Nephron (organoid): Measurements from ENCODE around the gene HOPX.

Source experiments
- H3K27ac Mint-ChIP-seq, 3 experiments: 2 replicates each; pipeline ENCODE4 v1.8.0; 2020; ENCODE audit warnings: mixed read lengths in 3 of 3, mild to moderate bottlenecking in 2 of 3, moderate library complexity in 1 of 3
- H3K27me3 Mint-ChIP-seq: 2 replicates; pipeline ENCODE4 v1.8.0; 2021; ENCODE audit warnings: low read depth, mild to moderate bottlenecking, moderate library complexity, mixed read lengths
- H3K36me3 Mint-ChIP-seq: 2 replicates; pipeline ENCODE4 v1.8.0; 2020; ENCODE audit warnings: low read depth, mixed read lengths
- H3K4me1 Mint-ChIP-seq: 2 replicates; pipeline ENCODE4 v1.8.0; 2020; ENCODE audit warnings: mixed read lengths
- H3K4me3 Mint-ChIP-seq, 3 experiments: 2 replicates each; pipeline ENCODE4 v1.8.0; 2020; ENCODE audit warnings: mild to moderate bottlenecking in 3 of 3, mixed read lengths in 3 of 3, moderate library complexity in 2 of 3
- H3K9me3 Mint-ChIP-seq: 2 replicates; pipeline ENCODE4 v1.8.0; 2020; ENCODE audit warnings: mixed read lengths
- TF ChIP-seq, protein P1 (sequence below), 3 experiments: fragments of 200-600 bp; sonication (generic); IDR thresholded peaks; one replicate each; pipeline ENCODE4 v1.5.0; 2021; ENCODE audit warnings: antibody characterized with exemption in 3 of 3; ENCODE audit not compliant: unreplicated experiment in 3 of 3

Gene HOPX

DNA sequence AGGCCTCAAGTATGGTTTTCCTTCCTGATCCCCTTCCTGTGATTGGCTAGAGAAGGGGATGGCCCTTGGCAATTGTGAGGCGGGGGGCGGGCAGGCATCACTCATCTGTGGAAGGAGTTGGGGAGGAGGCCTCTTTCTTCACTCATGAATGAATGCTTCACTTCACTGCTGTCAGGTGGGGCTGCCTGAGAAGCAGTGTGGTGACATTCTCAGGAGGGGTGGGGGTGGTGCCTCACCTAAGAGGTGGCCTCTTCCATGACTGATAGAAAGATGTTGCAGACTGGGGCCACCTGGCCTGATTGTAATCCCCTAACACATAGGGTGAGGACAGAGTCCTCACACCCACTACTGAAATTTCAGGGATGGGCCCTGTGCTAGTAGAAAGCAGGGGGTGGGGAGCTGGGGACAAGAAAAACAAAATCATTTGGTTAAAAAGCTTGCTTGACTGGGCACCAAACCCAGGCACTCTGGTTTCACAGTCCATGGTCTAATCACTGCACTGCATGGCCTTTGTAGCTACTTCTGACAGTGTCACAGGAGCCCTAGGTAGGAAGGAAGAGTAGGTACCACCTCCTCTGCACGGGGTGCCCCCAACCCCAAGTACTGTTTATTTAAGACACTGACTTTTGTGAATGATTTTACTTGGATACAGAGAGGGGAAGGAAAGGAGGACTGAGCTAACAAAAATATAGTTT lies 5.6 kb upstream of the HOPX start:
- Mint-ChIP-seq H3K36me3 (no peaks in the 10 kb centered on the region), H3K4me3 (no peak overlapping the region), H3K27ac (peak overlapping the region in 2 of 3 experiments; percentile 8 to 19), H3K4me1 (peaks cover 27% of the 10 kb centered on the region), H3K9me3 (no peaks in the 10 kb centered on the region), H3K27me3 (peaks cover 3% of the 10 kb centered on the region)
- TF ChIP-seq, protein P1, sequence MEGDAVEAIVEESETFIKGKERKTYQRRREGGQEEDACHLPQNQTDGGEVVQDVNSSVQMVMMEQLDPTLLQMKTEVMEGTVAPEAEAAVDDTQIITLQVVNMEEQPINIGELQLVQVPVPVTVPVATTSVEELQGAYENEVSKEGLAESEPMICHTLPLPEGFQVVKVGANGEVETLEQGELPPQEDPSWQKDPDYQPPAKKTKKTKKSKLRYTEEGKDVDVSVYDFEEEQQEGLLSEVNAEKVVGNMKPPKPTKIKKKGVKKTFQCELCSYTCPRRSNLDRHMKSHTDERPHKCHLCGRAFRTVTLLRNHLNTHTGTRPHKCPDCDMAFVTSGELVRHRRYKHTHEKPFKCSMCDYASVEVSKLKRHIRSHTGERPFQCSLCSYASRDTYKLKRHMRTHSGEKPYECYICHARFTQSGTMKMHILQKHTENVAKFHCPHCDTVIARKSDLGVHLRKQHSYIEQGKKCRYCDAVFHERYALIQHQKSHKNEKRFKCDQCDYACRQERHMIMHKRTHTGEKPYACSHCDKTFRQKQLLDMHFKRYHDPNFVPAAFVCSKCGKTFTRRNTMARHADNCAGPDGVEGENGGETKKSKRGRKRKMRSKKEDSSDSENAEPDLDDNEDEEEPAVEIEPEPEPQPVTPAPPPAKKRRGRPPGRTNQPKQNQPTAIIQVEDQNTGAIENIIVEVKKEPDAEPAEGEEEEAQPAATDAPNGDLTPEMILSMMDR (IDR thresholded peaks at IDR 0.05; ENCODE audit: unreplicated experiment in 3 of 3) = no peak

DNA sequence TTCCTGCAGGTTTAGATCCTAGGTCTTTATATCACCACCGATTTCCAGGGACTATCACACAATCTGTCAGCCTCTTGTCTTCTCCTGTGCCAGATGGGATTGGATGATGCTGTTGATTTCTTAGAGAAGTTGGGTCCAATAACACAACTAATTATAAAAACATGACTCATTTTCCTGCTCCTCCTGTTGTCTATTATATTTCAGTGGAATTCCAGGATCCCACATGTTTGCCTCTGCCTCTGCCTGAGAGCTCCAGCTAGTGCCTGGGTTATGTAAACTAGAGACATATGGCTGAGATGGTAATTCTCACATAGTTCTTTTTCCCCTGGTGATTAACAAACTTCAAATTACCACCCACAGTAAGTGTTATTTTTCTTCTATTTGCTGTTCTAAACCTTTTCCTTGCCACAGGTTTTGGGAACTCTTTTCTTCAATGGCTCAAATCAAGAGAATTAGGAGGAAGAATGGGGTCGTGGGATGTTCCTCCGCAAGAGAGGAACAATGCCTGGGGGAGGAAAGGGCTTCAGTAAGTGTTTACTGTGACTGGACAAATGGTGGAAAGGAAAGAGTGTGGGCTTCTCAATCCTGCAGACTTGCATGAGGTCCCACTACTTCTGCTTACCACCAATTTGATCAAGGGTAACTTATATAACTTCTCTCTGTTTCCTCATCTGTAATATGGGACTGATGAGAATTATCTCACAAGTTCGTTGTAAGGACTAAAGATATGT lies 3.4 kb upstream of the HOPX start:
- Mint-ChIP-seq H3K27ac (no peak overlapping the region), H3K4me1 (peaks cover 22% of the 10 kb centered on the region), H3K36me3 (no peaks in the 10 kb centered on the region), H3K27me3 (peaks cover 3% of the 10 kb centered on the region), H3K4me3 (no peak overlapping the region), H3K9me3 (no peaks in the 10 kb centered on the region)
- TF ChIP-seq, protein P1 (IDR thresholded peaks at IDR 0.05; ENCODE audit: unreplicated experiment in 3 of 3) = no peak

DNA sequence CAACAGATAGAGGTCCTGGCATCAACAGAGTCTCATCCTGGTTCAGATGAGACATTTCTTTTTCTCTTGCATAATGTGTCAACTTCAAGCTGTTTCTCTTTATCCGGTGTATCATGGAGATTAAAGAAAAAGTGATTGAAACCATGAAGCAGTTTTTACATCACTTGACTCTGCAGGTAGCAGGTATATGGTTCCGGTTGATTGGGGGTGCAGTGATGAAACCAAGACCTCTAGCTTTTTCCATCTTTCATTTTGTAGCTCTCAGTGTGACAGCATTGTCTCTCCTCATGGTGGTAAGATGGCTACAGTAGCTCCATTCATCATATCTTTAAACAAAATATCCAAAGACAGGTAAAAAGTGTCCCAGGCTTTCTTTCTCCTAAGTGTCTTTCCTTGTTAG lies 2.4 kb upstream of the HOPX start:
- H3K4me1 Mint-ChIP-seq = peaks cover 14% of the 10 kb centered on the region
- H3K4me3 Mint-ChIP-seq = no peak overlapping the region
- no peaks in the 10 kb centered on the region for H3K9me3 Mint-ChIP-seq
- peaks cover 3% of the 10 kb centered on the region for H3K27me3 Mint-ChIP-seq
- TF ChIP-seq, protein P1 (IDR thresholded peaks at IDR 0.05; ENCODE audit: unreplicated experiment in 3 of 3) = no peak
- no peak overlapping the region for H3K27ac Mint-ChIP-seq
- H3K36me3 Mint-ChIP-seq = no peaks in the 10 kb centered on the region

DNA sequence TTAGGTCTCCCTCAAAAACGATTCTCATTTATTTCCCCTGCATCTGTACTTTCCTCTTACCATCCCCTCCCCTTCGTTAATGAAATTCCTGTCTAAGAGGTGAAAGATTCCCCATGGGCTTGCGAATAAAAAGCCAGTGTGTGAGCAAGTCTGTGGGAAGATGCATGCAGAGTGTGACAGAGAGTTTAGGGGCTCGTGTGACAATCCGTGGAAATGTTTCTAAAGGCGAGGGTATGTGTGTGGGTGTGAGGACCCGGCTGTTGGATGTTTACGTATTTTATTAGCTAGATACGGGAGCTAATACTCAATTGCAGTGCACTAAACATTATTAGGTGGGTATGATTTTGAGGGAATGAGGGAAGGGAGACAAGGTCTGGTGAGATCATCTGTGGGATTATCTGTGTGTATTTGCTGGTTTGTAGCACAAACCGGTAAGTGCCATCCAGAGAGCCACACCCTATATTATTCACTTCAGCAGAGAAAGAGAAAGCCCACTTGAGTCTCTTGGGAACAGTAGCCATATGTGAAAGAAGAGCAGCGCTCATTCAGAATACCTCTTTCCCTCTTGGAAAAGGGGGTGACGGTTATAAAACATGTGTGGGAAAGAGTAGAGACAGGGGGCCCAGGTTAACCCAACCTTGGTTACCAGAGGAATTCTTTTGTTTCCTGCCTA lies 893 bp upstream of the HOPX start:
- H3K27ac Mint-ChIP-seq = no peak overlapping the region
- no peaks in the 10 kb centered on the region for H3K36me3 Mint-ChIP-seq
- H3K9me3 Mint-ChIP-seq = no peaks in the 10 kb centered on the region
- TF ChIP-seq, protein P1 (IDR thresholded peaks at IDR 0.05; ENCODE audit: unreplicated experiment in 3 of 3) = no peak
- H3K4me1 Mint-ChIP-seq = peaks cover 10% of the 10 kb centered on the region
- peaks cover 3% of the 10 kb centered on the region for H3K27me3 Mint-ChIP-seq
- no peak overlapping the region for H3K4me3 Mint-ChIP-seq

DNA sequence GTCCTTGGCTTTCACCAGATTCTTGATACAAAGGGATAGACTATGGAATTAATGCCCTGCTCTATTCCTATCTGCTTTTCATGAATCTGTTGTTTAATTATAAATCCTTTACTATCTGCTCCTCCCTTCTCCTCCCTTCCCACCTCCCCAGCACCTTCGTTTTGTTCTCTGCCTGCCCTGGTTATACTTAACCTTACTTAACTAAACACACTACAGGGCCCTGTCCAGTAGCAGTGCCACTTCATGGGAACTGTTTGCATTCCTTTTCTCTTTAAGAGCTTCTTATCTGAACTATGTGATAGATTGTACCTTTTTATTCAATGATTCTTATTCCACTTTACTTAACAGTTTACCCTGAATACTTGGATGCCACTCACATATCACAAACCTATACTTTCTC lies 830 bp downstream of the HOPX start:
- Mint-ChIP-seq H3K27me3 (no peaks in the 10 kb centered on the region), H3K27ac (no peak overlapping the region), H3K4me1 (peaks cover 8% of the 10 kb centered on the region), H3K4me3 (no peak overlapping the region), H3K9me3 (no peaks in the 10 kb centered on the region), H3K36me3 (no peaks in the 10 kb centered on the region)
- TF ChIP-seq, protein P1 (IDR thresholded peaks at IDR 0.05; ENCODE audit: unreplicated experiment in 3 of 3) = no peak
